Measurements from ENCODE around the gene SFRP5. TPM values are rescaled to one million over a fixed set of nuclear protein-coding genes. Genes with fewer than 3 reads are reported as not detected.

The SFRP5 gene
- total RNA-seq, 4 donors from 2014 or later = 11.9 to 34.4 (median 18.2) TPM

DNA sequence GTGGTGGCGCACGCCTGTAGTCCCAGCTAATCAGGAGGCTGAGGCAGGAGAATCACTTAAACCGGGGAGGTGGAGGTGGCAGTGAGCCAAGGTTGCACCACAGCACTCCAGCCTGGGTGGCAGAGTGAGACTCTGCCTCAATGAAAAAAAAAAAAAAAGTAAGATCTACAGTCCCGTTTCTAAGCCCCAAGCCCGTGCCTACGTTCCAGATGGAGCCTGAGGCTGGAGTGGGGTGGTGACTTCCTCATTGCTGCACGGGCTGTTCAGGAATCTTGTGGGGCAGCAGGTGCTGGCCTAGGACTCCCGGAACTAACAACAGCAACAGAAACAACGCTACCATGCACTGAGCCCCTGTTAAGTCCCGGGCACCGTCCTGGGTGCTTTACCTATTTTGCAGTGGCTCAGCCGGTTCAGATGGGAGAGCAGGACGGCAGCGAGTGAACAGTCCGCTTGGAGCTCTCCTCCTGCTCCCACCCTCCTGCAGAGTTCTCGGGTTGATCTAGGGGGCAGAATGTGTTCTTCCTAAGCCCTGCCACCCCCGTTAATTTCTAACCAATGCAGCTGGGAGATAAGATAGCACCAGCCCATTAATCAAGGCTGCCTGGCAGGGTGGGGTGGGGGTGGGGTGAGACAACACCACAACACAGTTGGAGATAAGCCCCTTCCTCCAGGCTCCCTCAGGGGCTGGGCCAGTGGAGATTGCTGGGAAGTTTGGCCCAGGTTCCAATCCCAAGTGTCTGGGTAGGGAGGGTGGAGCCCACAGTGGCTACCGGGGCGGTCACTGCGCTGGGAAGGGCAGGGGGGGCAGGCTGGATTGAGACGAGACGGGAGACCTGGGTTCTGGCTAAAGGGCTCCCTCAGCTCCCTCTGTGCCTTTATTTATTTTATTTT, 17.0 kb upstream of the SFRP5 start:
- H3K4me1 ChIP-seq = peaks cover 0 to 13% (median 3%) of the 10 kb centered on the region in 3 donors
- no peak overlapping the region for H3K4me3 ChIP-seq
- no peaks in the 10 kb centered on the region for H3K9me3 ChIP-seq
- H3K27me3 ChIP-seq = peaks cover 64% of the 10 kb centered on the region
- no peak for TF ChIP-seq POLR2A (IDR thresholded peaks at IDR 0.05)
- no peaks in the 10 kb centered on the region for H3K36me3 ChIP-seq
- 94% methylated on average over 3 of the region's 22 CpGs; no CpG with 5 or more reads in 1 of the 2 donors for WGBS, 2 donors (ENCODE audit: low coverage in 1 of 2)
- no peak overlapping the region for H3K27ac ChIP-seq
- ATAC-seq = no peak

GRCh38 chr10:97785731-97786130, 13.9 kb upstream of the SFRP5 start:
- no peaks in the 10 kb centered on the region for H3K36me3 ChIP-seq
- no peak overlapping the region for H3K27ac ChIP-seq
- TF ChIP-seq EP300 (IDR thresholded peaks at IDR 0.05) = no peak
- no peak for TF ChIP-seq CTCF (IDR thresholded peaks at IDR 0.05)
- H3K4me1 ChIP-seq = peaks cover 0 to 20% (median 7%) of the 10 kb centered on the region in 3 donors
- H3K27me3 ChIP-seq = peaks cover 43% of the 10 kb centered on the region
- H3K9me3 ChIP-seq = no peaks in the 10 kb centered on the region
- H3K4me3 ChIP-seq = no peak overlapping the region
- no peak for ATAC-seq
- WGBS, 2 donors (ENCODE audit: low coverage in 1 of 2) = 70 to 83% methylated on average over 9 of the region's 9 CpGs

DNA sequence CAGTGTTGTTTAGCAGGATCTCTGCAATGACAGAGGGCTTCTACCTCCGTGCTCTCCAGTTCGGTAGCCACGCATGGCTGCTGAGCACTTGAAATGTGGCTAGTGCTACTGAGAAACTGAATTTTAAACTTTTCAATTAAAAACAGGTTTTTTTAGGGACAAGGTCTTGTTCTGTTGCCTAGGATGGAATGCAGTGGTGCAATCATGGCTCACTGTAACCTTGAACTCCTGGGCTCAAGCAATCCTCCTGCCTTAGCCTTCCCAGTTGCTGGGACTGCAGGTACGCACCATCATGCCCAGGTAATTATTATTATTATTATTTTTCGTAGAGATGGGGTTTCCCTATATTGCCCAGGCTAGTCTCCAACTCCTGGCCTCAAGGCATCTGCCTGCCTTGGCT, 13.4 kb upstream of the SFRP5 start:
- ATAC-seq = no peak
- no peak overlapping the region for H3K4me3 ChIP-seq
- no peak overlapping the region for H3K27ac ChIP-seq
- H3K9me3 ChIP-seq = no peaks in the 10 kb centered on the region
- H3K4me1 ChIP-seq = peaks cover 0 to 25% (median 7%) of the 10 kb centered on the region in 3 donors
- no peaks in the 10 kb centered on the region for H3K36me3 ChIP-seq
- 83 to 89% methylated on average over 4 to 5 of the region's 5 CpGs for WGBS, 2 donors (ENCODE audit: low coverage in 1 of 2)
- peaks cover 38% of the 10 kb centered on the region for H3K27me3 ChIP-seq
- no peak for TF ChIP-seq POLR2A (IDR thresholded peaks at IDR 0.05)
- TF ChIP-seq CTCF (IDR thresholded peaks at IDR 0.05) = no peak

GRCh38 chr10:97784200-97784810, 12.5 kb upstream of the SFRP5 start:
- Histone ChIP-seq H3K27ac (no peak overlapping the region), H3K4me1 (peaks cover 0 to 25% (median 7%) of the 10 kb centered on the region in 3 donors), H3K36me3 (no peaks in the 10 kb centered on the region), H3K4me3 (no peak overlapping the region), H3K9me3 (no peaks in the 10 kb centered on the region), H3K27me3 (peaks cover 28% of the 10 kb centered on the region)
- no peak for TF ChIP-seq POLR2AphosphoS5 (IDR thresholded peaks at IDR 0.05)
- no peak for TF ChIP-seq POLR2A (IDR thresholded peaks at IDR 0.05)
- no peak for TF ChIP-seq CTCF (IDR thresholded peaks at IDR 0.05)
- TF ChIP-seq EP300 (IDR thresholded peaks at IDR 0.05) = no peak
- 64 to 90% methylated on average over 2 to 4 of the region's 9 CpGs for WGBS, 2 donors (ENCODE audit: low coverage in 1 of 2)
- ATAC-seq = no peak

DNA sequence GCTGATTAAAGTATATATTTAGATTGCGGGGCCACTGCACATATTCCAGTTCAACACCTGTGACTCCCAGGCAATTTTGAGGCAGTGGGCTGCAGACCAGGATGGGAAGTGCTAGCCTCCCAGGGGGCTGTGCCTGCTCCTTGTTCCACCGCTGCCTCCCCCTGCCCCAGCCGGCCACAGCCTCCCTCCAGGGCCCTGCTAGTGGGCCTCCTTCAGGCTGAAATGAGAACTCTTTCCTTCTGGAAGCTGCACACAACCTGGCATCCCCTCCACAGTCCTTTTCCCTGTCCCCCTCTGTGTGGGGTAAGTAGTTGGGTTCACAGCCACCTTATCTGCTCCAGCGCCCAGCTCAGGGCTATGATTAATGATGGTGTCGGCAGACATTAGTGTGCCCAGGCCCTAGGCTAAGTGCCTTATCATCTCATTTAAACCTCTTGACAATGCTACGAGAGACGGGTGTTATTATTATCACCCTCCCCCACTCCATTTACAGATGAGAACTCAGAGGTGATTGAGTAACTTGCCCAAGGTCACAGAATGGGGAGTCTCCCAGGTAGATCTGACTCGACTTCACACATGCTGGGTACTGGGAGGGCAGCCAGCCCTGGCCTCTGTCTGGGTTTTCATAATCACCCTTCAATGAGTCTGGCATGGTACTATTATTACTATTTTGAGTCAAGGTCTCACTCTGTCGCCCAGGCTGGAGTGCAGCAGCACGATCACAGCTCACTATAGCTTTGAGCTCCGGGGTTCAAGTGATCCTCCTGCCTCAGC, 10.8 kb upstream of the SFRP5 start:
- H3K36me3 ChIP-seq = no peaks in the 10 kb centered on the region
- peaks cover 18% of the 10 kb centered on the region for H3K27me3 ChIP-seq
- WGBS, 2 donors (ENCODE audit: low coverage in 1 of 2) = 64 to 71% methylated on average over 3 to 7 of the region's 11 CpGs
- H3K27ac ChIP-seq = no peak overlapping the region
- no peak for ATAC-seq
- H3K9me3 ChIP-seq = no peaks in the 10 kb centered on the region
- no peak overlapping the region for H3K4me3 ChIP-seq
- no peak for TF ChIP-seq POLR2AphosphoS5 (IDR thresholded peaks at IDR 0.05)
- TF ChIP-seq POLR2A (IDR thresholded peaks at IDR 0.05) = no peak
- TF ChIP-seq EP300 (IDR thresholded peaks at IDR 0.05) = no peak
- no peak for TF ChIP-seq CTCF (IDR thresholded peaks at IDR 0.05)
- H3K4me1 ChIP-seq = peaks cover 0 to 18% (median 4%) of the 10 kb centered on the region in 3 donors

Measured in gastroesophageal sphincter (tissue), 4 donors.